CD14-positive monocyte (primary cell): Measurements from ENCODE around the gene DGKI. TPM values are rescaled to one million over a fixed set of nuclear protein-coding genes. Genes with fewer than 3 reads are reported as not detected.

ENCODE experiments used
- DNase-seq, 3 donors: peaks; one replicate each; pipeline ENCODE4 v3.0.0-alpha.2; 2011 to 2022
- H2AFZ ChIP-seq: 2 replicates; pipeline ENCODE4 v1.6.0; 2012; ENCODE audit warnings: mild to moderate bottlenecking, low read depth, low read length, inconsistent platforms; ENCODE audit not compliant: insufficient read depth, poor library complexity, severe bottlenecking
- H3K27ac ChIP-seq, 2 donors: 1 replicate in 1 of 2; 2 replicates in 1 of 2; pipeline ENCODE4 v1.5.1; 2012 to 2013; ENCODE audit warnings: low read length in 2 of 2, control low read depth in 1 of 2, inconsistent platforms in 1 of 2, low read depth in 1 of 2, mild to moderate bottlenecking in 1 of 2
- H3K27me3 ChIP-seq, 2 donors: one replicate each; pipeline versions ENCODE4 v1.6.0 to v1.6.1; 2011 to 2013; ENCODE audit warnings: low read length in 2 of 2; ENCODE audit not compliant: control insufficient read depth in 2 of 2, insufficient read depth in 2 of 2
- H3K36me3 ChIP-seq, 2 donors: replicated peaks in 1 of 2; 1 replicate in 1 of 2; 2 replicates in 1 of 2; pipeline versions ENCODE4 v1.5.1 to v1.6.1; 2012 to 2013; ENCODE audit warnings: low read length in 2 of 2, control low read depth in 1 of 2, inconsistent platforms in 1 of 2, mild to moderate bottlenecking in 1 of 2; ENCODE audit not compliant: insufficient read depth in 2 of 2, control insufficient read depth in 1 of 2
- H3K4me1 ChIP-seq, 2 donors: 1 replicate in 1 of 2; 2 replicates in 1 of 2; pipeline versions ENCODE4 v1.5.1 to v1.6.1; 2012 to 2013; ENCODE audit warnings: low read length in 2 of 2, control low read depth in 1 of 2, inconsistent platforms in 1 of 2, mild to moderate bottlenecking in 1 of 2, moderate library complexity in 1 of 2; ENCODE audit not compliant: insufficient read depth in 2 of 2, control insufficient read depth in 1 of 2
- H3K4me2 ChIP-seq: replicated peaks from 2 replicates; pipeline ENCODE3; 2012; ENCODE audit warnings: low read length, moderate library complexity, mild to moderate bottlenecking; ENCODE audit not compliant: poor library complexity, severe bottlenecking; ENCODE audit errors: extremely low read depth
- H3K4me3 ChIP-seq, 3 experiments: fragments of 200-600 bp in 1 of 3; sonication (generic) in 1 of 3; replicated peaks in 1 of 3; 1 replicate in 2 of 3; 2 replicates in 1 of 3; pipeline ENCODE4 v1.5.1; 2011 to 2013; ENCODE audit warnings: low read length in 3 of 3, mild to moderate bottlenecking in 3 of 3, control low read depth in 2 of 3, low read depth in 2 of 3, inconsistent platforms in 1 of 3, moderate library complexity in 1 of 3
- H3K79me2 ChIP-seq: 2 replicates; pipeline ENCODE4 v1.6.0; 2012; ENCODE audit warnings: mild to moderate bottlenecking, control low read depth, inconsistent platforms, low read length, moderate library complexity; ENCODE audit not compliant: insufficient read depth
- H3K9ac ChIP-seq: 2 replicates; pipeline ENCODE4 v1.6.0; 2017; ENCODE audit warnings: low read length, mild to moderate bottlenecking; ENCODE audit not compliant: insufficient read depth, poor library complexity, severe bottlenecking
- H3K9me3 ChIP-seq, 2 donors: replicated peaks in 1 of 2; 1 replicate in 1 of 2; 2 replicates in 1 of 2; pipeline versions ENCODE4 v1.5.1 to v1.6.1; 2012 to 2013; ENCODE audit warnings: low read length in 2 of 2, control low read depth in 1 of 2; ENCODE audit not compliant: control insufficient read depth in 1 of 2, insufficient read depth in 1 of 2
- H4K20me1 ChIP-seq: 2 replicates; pipeline ENCODE4 v1.6.0; 2012; ENCODE audit warnings: mild to moderate bottlenecking, low read length, control low read depth, moderate library complexity; ENCODE audit not compliant: insufficient read depth
- H3K27ac Mint-ChIP-seq, 7 donors: one replicate each; pipeline ENCODE4 v1.8.0; 2020; ENCODE audit warnings: mild to moderate bottlenecking in 7 of 7, mixed read lengths in 7 of 7, moderate library complexity in 6 of 7, inconsistent platforms in 2 of 7
- H3K27me3 Mint-ChIP-seq, 3 donors: one replicate each; pipeline ENCODE4 v1.8.0; 2021 to 2022; ENCODE audit warnings: low read depth in 3 of 3, mild to moderate bottlenecking in 3 of 3, mixed read lengths in 3 of 3, moderate library complexity in 3 of 3, inconsistent platforms in 1 of 3
- H3K36me3 Mint-ChIP-seq, 2 donors: one replicate each; pipeline ENCODE4 v1.8.0; 2020; ENCODE audit warnings: mixed read lengths in 2 of 2, inconsistent platforms in 1 of 2, mild to moderate bottlenecking in 1 of 2
- H3K4me1 Mint-ChIP-seq: one replicate; pipeline ENCODE4 v1.8.0; 2020; ENCODE audit warnings: mild to moderate bottlenecking, mixed read lengths
- H3K4me3 Mint-ChIP-seq, 2 donors: one replicate each; pipeline ENCODE4 v1.8.0; 2020; ENCODE audit warnings: mild to moderate bottlenecking in 2 of 2, mixed read lengths in 2 of 2, moderate library complexity in 1 of 2
- H3K9me3 Mint-ChIP-seq, 7 donors: one replicate each; pipeline ENCODE4 v1.8.0; 2020 to 2022; ENCODE audit warnings: mixed read lengths in 7 of 7, mild to moderate bottlenecking in 6 of 7, moderate library complexity in 6 of 7, inconsistent platforms in 2 of 7
- WGBS: methylation state at CpG from one replicate; pipeline ENCODE4 v1.1.5; 2013; ENCODE audit warnings: missing lambda C conversion rate; ENCODE audit not compliant: insufficient coverage; 5-methylcytosine and 5-hydroxymethylcytosine counted together
- intact Hi-C, 2 donors: fragments of 100-400 bp; cut with micrococcal nuclease; formaldehyde crosslinking; loops; one replicate each; pipeline versions ENCODE4 v1.15.0 to v1.15.1; 2023
- polyA plus RNA-seq, 3 donors: library from polyadenylated mRNA; depleted of rRNA in 1 of 3; unstranded in 2 of 3; stranded (reverse) in 1 of 3; fragments of 300-500 nt in 2 of 3; fragments of >200 nt in 1 of 3; fragmentation: Illumina TruSeq in 2 of 3; gene quantifications; 1 replicate in 2 of 3; 2 replicates in 1 of 3; pipeline ENCODE4 v1.2.3, GENCODE V29; 2012 to 2021
- TF ChIP-seq, protein P1 (sequence below): fragments of 200-600 bp; IDR thresholded peaks from one replicate; pipeline ENCODE4 v1.8.0; 2022; ENCODE audit warnings: antibody characterized with exemption, mild to moderate bottlenecking

The DGKI gene
- polyA plus RNA-seq, 3 donors, result not detected

- Mint-ChIP-seq H3K36me3 (no peaks in the 10 kb centered on the region), H3K27me3 (peaks cover 0 to 1% (median 0%) of the 10 kb centered on the region in 3 donors), H3K27ac (no peak overlapping the region), H3K9me3 (peaks cover 0 to 3% (median 0%) of the 10 kb centered on the region in 7 donors), H3K4me3 (no peak overlapping the region), H3K4me1 (no peaks in the 10 kb centered on the region)
- no peaks in the 10 kb centered on the region for H3K27me3 ChIP-seq
- intact Hi-C loops, result no loop called here
- H3K79me2 ChIP-seq, result no peaks in the 10 kb centered on the region
- no peaks in the 10 kb centered on the region for H3K4me1 ChIP-seq
- H3K27ac ChIP-seq, result no peak overlapping the region
- H3K9me3 ChIP-seq, result no peaks in the 10 kb centered on the region
- no peak overlapping the region for H3K4me2 ChIP-seq
- TF ChIP-seq, protein P1, sequence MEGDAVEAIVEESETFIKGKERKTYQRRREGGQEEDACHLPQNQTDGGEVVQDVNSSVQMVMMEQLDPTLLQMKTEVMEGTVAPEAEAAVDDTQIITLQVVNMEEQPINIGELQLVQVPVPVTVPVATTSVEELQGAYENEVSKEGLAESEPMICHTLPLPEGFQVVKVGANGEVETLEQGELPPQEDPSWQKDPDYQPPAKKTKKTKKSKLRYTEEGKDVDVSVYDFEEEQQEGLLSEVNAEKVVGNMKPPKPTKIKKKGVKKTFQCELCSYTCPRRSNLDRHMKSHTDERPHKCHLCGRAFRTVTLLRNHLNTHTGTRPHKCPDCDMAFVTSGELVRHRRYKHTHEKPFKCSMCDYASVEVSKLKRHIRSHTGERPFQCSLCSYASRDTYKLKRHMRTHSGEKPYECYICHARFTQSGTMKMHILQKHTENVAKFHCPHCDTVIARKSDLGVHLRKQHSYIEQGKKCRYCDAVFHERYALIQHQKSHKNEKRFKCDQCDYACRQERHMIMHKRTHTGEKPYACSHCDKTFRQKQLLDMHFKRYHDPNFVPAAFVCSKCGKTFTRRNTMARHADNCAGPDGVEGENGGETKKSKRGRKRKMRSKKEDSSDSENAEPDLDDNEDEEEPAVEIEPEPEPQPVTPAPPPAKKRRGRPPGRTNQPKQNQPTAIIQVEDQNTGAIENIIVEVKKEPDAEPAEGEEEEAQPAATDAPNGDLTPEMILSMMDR, result no peak
- WGBS, result 83% methylated on average over 2 of the region's 3 CpGs
- no peaks in the 10 kb centered on the region for H3K36me3 ChIP-seq
- no peaks in the 10 kb centered on the region for H4K20me1 ChIP-seq
- no peak overlapping the region for H3K9ac ChIP-seq
- H2AFZ ChIP-seq, result no peak overlapping the region
- DNase-seq, result no peak
- no peak overlapping the region for H3K4me3 ChIP-seq
Measured at GRCh38 chr7:137411446-137411845, 435.3 kb downstream of the DGKI start.

DNA sequence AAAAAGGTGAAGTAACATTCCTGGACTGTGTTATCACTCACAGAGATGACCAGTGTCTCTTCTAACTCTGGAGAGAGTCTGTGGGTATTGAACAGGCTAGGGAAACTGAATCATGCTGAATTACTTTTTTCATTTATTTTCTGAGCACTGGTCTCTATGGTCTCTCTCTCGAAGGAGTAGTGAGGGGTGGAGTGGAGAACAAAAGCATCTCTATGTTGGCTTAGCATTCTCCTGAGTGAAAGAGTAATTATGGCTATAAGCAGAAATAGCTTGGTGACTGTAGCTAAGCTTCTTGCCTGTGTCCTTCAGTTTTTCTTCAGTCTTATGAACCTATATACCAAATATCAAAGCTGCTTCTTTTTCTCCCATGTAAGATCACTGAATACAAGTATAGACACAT is 438.6 kb downstream of the DGKI start:
- intact Hi-C loops, result no loop called here
- Histone ChIP-seq H2AFZ (no peak overlapping the region), H3K4me1 (no peaks in the 10 kb centered on the region), H3K4me3 (no peak overlapping the region), H3K9ac (no peak overlapping the region), H3K27me3 (no peaks in the 10 kb centered on the region), H3K4me2 (no peak overlapping the region), H3K36me3 (no peaks in the 10 kb centered on the region), H3K27ac (no peak overlapping the region), H4K20me1 (no peaks in the 10 kb centered on the region), H3K79me2 (no peaks in the 10 kb centered on the region), H3K9me3 (no peaks in the 10 kb centered on the region)
- TF ChIP-seq, protein P1, result no peak
- Mint-ChIP-seq H3K27me3 (no peaks in the 10 kb centered on the region), H3K36me3 (no peaks in the 10 kb centered on the region), H3K27ac (no peak overlapping the region), H3K4me3 (no peak overlapping the region), H3K9me3 (peaks cover 0 to 6% (median 0%) of the 10 kb centered on the region in 7 donors), H3K4me1 (no peaks in the 10 kb centered on the region)
- WGBS, result no CpG with 5 or more reads among the region's 1 CpG
- DNase-seq, result no peak
